ENCODE results near the gene GFY.
A peak's percentile ranks its signal among the peaks of the same experiment; 100 is the strongest.

GFY gene

DNA sequence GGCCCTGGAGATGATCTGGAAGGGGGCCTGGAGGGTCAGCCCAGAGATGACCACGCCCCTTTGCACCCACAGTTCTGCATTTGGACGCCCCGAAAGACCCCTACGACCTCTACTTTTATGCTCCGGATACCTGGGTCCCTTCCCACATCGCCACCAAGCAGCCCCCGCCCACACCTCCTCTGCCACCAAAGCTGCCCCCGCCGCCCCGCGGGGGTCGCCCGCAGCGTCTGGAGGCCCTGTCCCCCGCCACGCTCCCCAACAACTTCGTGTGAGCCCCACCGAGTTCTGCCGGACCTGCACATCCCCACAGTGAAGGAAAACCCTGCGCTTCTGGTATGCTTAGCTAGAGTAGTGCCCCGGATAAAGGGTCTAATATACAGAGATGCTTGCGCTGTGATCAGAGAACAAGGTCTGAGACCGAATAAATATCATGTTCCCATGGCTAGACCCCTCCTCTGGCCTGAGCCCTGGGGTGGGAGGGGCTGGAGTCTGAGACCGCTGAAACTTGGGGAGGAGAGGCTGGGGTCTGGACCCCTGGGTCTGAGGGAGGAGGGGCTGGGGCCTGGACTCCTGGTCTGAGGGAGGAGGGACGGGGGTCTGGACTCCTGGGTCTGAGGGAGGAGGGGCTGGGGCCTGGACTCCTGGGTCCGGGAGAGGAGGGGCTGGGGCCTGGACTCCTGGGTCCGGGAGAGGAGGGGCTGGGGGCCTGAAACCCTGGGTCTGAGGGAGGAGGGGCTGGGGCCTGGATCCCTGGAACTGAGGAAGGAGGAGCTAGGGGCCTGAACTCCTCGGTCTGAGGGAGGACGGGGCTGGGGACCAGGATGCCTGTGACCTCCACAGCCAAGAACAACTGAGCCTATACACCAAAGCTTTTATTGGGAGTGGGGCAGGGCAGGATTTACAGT lies 3.6 kb downstream of the GFY start:
- no peak for DNase-seq (ENCODE audit: low spot score)

DNA sequence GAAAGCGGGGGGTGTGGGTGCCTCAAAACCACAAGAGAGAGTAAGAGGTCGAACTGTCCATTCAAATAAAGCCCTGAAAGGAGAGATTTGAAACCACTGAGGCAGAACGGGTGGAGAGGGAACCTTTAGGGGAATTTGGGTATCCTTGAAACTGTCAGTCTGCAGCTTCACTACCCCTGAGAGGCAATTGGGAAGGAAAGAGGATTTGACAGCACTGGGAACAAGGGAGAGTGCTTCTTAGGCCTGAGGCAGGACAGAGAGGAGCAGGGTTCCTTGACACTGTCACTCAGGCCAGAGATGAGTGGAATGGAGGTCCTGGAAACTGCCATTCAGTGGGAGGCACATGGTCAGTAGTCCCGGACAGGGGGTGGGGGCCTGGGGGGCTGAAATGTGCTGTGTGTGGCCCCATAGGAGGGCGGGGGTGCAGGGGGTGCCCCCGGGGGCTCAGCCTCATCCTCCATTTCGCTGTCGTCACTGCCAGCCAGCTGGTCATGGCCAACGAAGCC lies 5.0 kb downstream of the GFY start:
- no peak for DNase-seq (ENCODE audit: low spot score)

DNA sequence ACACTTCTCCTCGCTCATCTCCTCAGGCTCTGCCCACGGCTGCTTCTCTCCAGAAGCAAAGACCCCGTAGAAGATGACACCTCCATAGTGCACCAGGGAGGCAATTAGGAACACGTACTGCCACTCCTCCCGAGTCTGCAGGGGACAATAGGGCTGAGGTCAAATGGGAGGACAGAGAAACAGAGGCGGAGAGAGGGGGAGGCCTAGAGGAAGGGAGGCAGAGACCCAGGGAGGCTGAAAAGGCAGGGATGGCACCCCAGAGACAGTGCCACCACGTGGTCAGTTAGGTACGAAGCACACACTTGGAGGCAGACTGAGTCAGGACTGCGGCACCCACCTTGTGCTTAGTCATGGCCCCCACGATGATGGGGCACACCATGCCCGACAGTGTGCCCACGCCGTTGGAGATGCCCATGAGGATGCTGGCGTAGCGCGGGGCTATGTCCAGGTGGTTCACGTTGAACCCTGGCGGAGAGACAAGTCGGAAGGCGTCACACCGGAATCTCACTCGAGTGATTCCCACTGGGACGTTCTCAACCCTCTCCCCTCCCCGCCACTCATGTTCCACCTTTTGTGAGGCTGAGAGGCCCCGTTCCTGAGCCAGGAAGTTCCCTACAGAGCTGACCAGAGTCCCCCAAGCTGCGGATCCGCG lies 5.6 kb downstream of the GFY start:
- no peak for DNase-seq (ENCODE audit: low spot score)

DNA sequence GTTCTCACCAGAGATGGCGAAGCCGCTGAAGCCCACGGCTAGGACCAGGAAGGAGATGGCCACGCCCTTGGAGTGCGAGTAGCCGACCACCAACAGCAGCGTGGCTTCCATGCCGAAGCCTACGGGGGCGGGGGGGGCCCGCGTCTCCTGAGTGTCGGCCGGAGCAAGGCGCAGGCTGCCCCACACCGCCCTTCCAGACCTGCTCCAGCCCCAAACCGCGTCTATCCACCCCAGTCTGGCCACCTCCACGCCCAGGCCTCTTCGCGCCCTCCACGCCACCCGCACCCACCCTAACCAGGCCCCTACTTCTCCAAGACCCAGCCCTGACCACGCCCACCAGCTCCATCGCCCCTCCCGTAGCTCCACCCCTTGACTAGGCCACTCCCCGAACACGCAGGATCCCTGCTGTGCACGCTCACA lies 6.2 kb downstream of the GFY start:
- DNase-seq (ENCODE audit: low spot score) = no peak

DNA sequence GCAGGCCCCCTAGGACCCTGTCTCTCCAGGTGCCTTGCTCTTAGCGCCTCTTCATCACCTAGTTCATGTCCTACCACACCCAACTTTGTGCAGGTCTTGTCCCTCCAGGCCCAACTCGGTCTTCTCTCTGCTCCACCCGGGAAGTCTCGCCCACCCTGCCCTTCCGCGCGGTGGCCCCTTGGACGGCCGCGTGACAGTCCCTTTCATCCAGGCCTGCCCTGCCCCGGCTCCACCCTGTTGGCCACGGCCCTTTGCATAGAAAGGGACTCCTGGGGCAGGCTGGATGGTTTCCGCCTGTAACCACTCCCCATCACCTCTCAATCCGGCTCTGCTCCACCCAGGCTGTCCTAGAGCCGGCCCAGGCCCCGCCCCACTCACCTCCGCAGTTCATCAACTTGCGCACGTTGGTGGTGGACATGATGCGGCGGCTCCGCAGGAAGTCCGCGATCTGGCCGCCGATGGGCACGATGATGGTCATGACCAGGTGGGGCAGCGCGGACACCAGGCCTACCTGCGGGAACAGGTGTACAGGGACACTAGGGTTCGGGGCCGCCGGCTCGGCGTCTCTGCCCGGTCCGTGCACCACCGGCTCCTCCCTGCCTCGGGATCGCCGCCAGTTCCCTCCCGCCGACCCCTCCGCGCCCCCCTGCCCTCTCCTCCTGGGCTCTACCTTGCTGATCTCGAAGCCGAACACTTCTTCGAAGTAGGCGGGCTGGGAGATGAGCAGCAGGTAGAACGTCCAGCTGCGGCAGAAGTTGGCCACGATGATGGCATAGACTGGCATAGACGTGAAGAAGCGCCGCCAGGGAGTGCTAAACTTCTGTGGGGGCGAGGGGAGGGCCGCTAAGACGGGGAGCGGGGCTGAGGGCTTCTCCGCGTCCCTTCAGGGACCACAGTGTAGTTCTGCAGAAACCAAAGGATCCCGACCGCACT lies 7.2 kb downstream of the GFY start:
- DNase-seq (ENCODE audit: low spot score) = no peak

DNA sequence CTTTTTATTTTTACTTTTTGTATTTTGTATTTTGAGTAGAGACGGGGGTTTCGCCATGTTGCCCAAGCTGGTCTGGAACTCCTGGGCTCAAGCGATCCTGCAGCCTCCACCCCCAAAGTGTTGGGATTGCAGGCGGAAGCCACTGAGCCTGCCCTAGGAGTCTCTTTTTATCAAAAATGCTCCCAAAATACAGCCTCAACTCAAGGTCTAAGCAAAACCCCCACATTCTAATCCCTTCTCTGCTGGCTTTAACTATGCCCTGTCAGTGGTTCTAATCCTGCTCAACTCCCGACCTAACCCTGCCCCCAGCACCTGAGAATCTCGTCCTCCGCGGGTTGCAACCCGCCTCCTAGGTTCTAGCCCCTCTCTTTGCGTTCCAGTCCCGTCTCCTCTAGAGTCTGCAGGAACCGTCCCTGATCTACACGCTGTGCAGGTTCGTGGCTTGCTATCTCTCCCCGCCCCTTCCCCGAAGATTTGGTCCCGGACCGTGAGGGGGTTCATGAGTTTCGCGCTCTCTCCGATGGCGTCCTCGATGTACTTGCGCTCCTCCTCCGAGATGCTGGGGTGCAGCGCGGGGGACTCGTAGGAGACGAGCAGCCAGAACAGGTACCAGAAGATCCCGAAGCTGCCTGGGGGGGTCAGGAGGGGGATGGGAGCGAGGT lies 8.2 kb downstream of the GFY start:
- DNase-seq (ENCODE audit: low spot score) = no peak

DNA sequence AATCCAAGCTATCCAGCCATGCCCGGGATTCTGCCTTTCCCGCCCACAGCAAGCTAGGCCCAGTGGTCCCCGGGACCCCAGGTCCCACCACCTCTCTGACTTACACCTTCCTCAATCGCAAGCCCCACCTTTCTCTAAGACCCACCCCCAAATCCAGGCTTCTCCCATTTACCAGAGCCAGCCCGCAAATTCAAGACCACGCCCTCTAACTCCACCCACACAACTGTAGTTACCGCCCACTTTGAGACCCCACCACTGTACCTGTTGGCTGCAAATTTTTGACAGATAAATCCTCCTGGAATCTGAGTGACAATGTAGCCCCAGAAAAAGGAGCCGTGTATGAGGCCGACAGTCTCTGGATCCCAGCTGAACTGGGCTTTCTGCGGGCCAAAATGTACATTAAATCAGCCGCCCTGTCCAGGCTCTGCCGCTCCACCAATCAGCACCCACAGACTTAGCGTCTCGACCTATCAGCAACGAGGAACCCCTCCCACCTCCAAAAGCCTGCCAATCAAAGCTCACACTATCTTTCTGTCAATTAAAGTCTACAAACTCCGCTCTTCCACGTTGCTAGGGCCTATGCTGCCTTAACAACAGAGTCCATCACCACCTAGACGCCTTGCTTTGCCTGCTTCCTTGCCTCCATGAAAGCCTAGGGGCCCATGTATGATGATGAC lies 9.9 kb downstream of the GFY start:
- DNase-seq (ENCODE audit: low spot score) = no peak

DNA sequence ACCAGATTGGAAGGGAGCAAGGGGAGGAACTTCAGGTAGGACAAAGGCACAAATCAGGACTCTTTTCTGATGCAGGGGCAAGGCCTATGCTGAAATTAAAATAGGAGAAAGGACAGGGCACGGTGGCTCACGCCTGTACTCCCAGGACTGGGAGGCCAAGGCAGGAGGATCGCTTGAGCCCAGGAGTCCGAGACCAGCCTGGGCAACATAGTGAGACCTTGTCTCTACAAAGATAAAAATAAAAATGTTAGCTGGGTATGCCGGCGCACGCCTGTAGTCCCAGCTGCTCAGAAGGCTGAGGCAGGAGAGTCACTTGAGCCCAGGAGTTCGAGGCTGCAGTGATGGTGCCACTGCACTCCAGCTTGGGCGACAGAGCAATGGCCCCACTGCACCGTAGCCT lies 10.5 kb downstream of the GFY start:
- DNase-seq (ENCODE audit: low spot score) = no peak

DNA sequence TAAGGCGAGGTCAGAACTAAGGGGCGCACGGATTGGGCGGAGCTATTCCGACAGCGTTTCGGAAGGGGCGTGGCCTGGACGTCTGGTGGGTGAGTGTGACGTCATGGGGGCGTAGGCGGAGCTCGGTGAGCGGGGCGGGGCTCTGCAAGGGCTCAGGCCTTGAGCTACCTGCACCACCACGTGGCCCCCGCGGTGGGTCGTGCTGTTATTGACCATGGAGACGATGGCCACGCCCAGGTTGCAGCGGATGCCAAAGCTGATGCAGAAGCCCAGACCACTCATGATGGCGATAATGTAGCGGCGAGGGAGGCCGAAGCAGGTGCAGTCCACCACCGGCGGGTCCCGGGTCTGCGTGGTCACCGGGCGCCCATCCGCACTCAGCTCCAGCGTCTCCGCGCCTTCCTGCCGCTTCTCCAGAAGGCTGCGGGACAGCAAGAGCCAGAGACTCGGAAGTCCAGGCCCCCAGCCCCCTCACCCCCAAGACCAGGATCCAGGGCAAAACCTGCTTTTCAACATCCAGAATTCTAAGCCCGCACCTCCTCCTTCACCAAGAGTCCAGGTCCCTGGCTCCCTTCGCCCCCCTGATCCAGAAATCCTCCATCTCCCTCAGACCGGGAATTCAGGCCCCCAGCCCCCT lies 11.3 kb downstream of the GFY start:
- no peak for DNase-seq (ENCODE audit: low spot score)

DNA sequence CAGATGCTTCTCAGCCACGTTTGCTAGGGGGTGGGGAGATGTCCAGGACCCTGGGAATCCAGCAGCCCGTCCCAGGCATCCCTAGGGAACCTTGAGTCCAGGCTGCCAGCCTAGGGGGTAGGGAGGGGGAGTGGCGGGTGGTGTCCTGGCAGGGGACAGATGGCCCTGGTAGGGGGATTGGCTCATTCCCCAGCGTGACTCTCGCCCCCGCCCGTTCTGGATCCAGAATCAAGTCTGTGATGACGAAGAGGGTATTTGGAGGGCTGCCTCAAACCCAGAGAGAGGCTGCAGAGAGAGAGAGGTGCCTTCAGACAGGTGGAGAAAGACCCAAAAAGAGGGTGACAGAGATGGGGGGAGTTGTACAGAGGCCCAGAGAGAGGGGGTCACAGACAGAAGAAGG lies 12.0 kb downstream of the GFY start:
- no peak for DNase-seq (ENCODE audit: low spot score)

DNA sequence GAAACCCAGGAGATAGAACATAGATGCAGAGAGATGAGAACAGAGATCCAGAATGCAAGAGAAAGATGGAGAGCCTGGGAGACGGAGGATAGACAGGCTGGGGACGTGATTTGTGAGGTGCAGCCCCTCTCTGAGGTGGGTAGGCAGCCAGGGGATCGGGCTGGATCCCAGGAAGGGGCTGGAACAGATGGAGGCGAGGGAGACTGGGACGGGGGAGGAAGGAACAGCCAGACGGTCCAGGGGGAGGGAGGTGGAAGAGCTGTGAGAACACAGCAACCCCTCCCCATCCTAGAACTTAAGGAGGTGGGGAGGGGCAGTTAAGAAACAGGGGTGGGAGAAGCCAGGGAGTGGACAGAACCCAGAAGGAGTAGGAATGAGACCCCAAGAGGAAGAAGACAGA lies 13.1 kb downstream of the GFY start:
- DNase-seq (ENCODE audit: low spot score) = no peak

DNA sequence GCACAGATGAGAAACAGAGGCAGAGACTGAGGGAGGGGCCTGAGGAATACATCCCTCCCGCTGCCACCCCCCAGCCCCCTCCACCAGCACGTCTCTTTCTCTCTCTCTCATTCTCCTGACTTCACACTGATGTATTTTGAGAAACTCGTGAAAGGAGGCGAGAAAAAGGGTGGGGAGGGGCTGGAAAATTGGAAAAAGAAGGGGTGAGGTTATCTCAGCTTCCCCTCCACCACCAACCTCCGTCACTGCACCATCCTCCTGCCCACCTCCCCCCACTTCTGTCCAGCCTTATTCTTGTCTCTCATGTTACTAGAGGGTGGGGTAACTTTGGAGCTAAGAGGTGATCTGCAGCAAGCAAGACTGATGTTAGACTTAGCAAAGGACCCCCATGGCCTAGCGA lies 14.6 kb downstream of the GFY start:
- DNase-seq (ENCODE audit: low spot score) = no peak

DNA sequence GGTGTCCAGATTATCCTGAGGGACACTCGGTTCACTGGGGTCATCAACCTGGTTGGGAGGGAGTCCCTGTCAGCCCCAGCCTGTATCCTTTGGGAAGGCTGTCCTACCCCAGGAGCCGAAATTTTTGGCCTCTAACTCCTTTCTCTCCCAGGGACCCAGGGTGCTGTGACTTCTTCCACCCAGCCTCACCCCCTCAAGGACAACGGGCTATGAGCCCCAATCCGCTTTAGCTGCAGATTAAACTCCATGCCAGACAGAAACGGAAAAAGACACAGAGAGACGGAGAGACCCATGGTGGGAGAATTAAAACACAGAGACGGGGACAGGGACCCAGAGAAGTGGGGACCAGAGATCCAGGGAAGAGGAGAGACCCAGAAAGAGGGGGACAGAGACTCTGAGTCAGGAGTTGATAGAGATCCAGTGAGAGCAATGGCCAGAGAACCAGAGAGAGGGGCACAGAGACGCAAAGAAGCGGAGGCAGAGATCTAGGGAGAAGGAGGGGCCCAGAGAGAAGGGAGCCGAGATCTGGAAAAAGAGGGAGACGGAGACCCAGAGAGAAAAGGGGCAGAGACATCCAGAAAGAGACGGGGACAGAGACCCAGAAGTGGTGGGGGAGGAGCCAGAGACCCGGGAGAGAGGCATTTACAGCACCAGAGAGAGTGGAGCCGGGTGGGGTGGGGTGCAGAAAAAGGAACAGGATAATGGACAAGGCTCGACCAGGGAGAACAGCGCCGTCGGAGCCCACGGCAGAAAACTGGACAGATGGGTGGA lies 15.4 kb downstream of the GFY start:
- no peak for DNase-seq (ENCODE audit: low spot score)

DNA sequence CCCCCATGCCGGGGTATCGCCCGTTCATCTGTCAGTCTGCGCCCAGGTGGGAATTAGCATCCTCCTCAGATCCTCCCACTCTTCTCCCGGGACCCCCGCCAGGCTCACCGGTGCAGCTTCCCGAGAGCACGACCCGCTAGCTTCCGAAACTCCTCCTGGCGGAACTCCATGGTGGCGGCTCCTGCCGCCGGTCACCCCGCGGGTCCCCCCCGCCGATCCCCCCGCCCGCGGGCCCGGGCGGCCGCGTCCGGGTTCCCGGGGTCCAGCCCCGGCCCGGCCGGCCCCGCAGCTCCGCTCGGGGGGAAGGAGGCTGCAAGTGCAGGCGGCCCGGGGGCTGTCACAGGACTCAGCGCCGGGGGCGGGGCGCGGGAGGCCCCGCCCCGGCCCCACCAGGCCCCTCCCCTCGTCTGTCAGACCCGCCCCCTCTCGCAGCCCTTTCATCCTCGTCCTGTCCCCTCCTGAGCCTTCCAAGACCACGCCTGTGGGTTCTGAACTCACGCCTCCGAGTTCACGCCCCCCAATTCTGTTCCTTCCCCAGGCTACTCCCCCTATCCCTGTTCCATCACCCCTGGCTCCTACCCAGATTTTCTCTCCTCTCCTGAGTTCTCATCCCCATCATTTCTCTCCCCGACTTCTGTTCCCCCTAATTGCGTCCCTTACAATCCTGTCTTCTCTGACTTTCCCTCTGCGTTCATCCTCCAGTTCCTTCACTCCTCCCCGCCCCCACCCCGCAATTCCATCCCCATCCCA lies 16.2 kb downstream of the GFY start, which contains the start of gene SLC17A7:
TSS of gene SLC17A7 (minus strand) at position 318 of the 750 bp plus-strand sequence. CDS start at position 170, 148 bp downstream.
- no peak for DNase-seq (ENCODE audit: low spot score)

DNA sequence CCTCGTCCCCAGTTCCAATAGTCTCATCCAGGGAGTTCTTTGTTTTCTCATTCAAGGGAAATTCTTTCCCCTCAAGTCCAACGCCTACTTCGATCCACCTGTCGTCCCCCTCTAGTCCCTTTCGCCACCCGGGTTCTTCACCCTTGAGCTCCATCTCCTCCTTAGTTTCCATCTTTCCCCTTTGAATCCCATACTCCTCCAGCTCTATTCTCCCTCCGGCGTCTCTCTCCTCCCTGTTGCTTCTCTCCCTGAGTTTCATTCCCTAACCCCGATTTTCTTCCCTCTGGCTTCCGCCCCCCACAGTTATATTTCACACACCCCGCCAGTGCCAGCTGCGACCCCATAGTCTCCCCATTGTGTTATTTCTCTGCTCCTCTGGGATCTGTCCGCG lies 16.8 kb downstream of the GFY start:
- no peak for DNase-seq (ENCODE audit: low spot score)

DNA sequence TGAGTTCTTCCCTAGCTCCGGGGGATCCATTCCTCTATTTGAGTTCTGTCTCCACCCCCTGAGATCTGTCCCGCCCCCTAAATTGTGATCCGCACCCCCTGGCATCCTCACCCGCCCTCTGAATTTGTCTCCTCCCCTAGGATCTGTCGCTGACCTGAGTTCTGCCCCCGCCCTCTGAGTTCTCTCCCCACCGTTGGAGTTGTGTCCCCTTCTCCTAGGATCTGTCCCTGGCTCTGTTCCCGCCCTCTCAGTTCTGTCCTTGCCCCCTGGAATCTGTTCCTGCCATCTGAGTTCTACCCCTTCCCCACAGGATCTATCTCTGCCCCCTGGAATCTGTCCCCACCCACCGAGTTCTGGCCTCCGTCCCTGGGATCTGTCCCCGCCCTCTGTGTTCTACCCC lies 17.2 kb downstream of the GFY start:
- DNase-seq (ENCODE audit: low spot score) = no peak

DNA sequence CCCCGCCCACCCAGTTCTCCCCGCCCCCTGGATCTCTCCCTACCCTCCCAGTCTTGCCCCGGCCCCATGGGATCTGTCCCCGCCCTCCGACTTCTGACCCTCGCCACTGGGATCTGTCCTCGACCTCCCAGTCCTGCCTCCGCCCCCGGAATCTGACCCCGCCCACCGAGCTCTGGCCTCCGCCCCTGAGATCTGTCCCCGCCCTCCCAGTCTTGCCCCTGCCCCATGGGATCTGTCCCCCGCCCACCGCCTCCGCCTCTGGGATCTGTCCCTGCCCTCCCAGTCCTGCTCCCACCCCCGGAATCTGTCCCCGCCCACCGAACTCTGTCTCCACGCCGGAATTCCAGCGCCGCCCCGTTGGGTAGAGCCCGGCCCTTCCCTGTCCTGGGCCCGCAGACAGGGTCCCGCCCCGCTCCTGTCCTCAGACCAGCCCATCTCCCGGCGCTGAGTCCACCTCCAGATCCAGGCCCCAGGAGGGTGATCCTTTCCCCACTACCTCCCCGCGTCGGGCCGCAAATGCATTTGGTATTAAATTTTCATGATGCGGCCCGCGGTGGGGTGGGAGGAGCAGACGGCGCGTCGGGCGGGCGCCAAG lies 17.7 kb downstream of the GFY start:
- no peak for DNase-seq (ENCODE audit: low spot score)

DNA sequence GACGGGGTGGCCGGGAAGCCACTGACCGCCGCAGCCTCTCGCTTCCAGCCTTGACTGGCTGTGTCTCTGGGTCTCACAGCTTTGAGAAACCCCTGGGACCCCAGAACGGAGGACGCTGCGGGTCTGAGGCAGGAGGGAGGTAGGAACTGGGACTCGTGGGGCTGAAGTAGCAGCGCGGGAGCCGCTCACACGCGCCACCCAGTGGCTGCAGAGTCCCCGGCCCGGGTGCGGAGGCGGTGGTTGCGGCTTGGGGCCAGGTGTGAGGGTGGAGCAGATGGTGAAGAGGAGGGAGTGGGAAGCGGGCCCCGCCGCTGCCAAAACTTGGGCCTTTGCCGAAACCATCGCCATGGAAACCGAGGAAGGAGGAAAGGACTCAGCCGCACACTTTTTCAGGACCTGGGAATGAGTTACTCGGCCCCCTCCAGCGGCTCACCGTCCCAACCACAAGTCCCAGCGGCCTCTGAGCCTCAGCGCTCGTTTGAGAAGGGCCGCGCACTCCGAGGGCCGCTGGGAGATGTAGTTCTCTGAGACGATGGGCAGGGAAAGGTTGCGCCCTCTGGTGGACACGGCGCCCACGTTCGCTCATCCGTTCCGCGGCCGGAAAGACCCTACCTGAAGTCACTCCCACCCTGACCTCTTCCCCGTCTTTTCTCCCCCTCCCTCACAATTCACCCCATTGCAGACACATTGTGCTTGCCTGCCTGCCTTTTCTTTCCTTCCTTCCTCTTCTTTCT lies 18.3 kb downstream of the GFY start:
- peak; percentile 94 for DNase-seq (ENCODE audit: low spot score)

All from globus pallidus (tissue), 1 donor.